Lung microvascular endothelial cell (primary cell): ENCODE data around the gene PRICKLE3. TPM values are rescaled to one million over a fixed set of nuclear protein-coding genes. Genes with fewer than 3 reads are reported as not detected.

Experiments used
- DNase-seq, 2 donors: peaks; one replicate each; pipeline versions ENCODE4 v3.0.0 to v3.0.0-alpha.2; 2010; ENCODE audit warnings: low read depth in 2 of 2
- total RNA-seq: library from RNA; depleted of rRNA; stranded (reverse); fragments of >200 nt; gene quantifications from 2 replicates; pipeline ENCODE4 v1.2.1, GENCODE V29; 2014

The PRICKLE3 gene, protein sequence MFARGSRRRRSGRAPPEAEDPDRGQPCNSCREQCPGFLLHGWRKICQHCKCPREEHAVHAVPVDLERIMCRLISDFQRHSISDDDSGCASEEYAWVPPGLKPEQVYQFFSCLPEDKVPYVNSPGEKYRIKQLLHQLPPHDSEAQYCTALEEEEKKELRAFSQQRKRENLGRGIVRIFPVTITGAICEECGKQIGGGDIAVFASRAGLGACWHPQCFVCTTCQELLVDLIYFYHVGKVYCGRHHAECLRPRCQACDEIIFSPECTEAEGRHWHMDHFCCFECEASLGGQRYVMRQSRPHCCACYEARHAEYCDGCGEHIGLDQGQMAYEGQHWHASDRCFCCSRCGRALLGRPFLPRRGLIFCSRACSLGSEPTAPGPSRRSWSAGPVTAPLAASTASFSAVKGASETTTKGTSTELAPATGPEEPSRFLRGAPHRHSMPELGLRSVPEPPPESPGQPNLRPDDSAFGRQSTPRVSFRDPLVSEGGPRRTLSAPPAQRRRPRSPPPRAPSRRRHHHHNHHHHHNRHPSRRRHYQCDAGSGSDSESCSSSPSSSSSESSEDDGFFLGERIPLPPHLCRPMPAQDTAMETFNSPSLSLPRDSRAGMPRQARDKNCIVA
- total RNA-seq: 2.8 and 3.4 TPM in 2 replicates

DNA sequence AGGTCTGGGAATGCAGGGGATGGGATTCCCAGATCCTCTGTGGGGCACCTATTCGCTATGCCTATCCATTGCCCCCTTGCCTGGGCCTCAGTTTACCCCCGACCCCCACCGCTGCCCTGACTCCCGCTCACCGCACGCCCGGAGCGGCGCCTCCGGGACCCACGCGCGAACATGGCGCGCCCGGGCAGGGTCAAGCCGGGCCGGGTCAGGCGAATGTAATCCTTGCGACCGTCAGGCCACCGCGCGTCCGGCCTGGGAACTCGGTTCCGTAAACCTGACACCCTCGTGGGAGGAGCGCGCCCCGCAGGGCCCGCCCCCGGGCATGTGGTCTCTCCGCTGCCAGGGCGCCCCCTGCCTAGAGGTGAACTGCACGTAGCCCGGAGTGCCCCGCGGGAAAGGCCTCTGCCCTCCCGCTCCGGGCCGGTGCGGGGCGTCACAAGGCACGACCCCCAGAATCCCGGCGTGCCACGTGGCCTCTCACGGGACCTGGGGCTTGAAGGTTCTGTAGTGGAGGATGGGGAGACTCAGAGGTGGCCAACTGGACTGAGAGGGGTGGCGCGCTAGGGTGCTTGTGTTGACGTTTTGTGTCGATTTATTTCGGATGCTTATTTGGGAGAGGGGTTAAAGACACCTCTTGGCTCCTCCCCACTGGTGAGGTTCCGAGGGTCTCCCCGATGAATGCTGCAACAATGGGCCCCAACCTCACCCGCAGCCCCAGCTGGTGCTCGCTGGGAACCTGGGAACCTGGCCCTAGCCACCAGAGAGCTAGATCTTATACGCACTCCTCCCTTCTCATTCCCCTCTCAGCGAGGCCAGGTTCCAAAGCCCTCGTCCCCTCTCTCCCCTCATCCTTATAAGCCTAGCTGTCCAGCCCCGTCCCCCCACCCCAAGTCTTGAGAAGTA is at the start of gene PRICKLE3:
PRICKLE3 (minus strand) TSS at position 249 of the 903 bp plus-strand sequence; CDS start at position 173, 76 bp downstream.
- DNase-seq: peak; percentile 57 to 73

DNA sequence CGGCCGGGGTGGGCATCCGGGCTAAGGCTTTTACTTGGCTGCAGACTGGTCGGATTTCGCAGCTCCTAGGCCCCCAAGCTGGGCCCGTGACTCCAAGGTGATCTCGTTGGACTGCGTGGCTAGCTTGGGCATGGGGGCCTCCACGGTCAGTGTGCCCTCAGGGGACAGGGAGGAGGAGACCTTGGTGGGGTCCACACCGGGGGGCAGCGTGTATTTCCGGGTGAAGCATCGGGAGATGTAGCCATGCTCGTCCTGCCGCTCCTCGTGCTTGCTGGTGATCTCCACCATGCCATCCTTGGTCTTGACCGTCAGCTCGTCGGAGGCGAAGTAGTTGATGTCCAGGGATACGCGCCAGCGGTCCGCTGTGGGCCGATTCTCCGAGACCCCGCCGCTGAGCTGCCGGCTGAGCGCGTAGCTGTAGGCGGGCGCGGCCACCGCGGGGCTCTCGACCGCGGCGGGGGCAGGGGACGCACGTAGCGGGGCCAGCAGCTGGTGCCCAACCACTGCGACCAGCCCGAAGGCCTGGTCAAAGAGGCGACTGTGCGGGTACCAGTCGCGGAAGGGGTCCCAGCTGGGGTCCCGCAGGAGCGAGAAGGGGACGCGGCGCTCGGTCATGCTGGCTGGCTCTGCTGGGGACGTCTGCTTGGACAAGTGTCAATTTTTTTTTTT is 47.8 kb upstream of the PRICKLE3 start:
- DNase-seq: no peak

DNA sequence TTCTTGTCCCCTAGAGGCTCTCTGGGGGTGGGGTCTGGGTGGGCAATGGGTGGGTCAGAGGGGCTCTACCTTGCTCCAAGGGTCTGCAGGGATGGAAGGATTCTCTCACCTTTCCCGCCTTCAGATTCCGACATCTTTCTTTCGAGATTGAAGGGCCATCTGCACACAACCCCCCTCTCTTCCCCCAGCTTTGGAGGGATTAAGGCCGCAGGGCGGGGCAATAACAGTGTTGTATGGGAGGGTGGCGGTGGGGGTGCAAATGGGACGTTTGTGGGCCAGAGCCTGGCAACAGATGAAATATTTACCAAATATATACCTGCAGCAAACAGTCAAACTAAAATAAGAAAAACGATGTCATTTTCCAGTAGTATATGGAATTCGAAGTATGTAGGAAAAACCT is 47.0 kb upstream of the PRICKLE3 start, which contains the start of gene CACNA1F:
CACNA1F (minus strand) TSS at position 165 of the 400 bp plus-strand sequence; CDS start at position 134, 31 bp downstream.
- DNase-seq: no peak

DNA sequence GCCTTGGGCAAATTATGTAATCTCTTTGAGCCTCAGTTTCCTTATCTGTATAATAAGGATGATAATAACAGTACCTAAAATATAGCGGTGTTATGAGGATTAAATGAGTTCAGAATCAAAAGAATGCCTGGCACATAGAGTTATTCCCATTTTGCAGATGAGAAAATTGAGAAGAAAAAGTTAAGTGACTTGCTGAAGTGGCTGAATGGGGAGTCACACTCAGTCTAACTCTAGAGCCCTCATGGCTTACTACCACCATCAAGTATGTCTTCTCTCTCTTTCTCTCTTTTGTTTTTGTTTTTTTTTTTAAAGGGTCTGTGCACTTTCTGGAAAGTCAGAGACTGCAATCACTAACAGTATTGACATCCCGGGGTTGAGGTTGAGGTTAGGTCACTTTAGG is 46.4 kb upstream of the PRICKLE3 start:
- no peak for DNase-seq

DNA sequence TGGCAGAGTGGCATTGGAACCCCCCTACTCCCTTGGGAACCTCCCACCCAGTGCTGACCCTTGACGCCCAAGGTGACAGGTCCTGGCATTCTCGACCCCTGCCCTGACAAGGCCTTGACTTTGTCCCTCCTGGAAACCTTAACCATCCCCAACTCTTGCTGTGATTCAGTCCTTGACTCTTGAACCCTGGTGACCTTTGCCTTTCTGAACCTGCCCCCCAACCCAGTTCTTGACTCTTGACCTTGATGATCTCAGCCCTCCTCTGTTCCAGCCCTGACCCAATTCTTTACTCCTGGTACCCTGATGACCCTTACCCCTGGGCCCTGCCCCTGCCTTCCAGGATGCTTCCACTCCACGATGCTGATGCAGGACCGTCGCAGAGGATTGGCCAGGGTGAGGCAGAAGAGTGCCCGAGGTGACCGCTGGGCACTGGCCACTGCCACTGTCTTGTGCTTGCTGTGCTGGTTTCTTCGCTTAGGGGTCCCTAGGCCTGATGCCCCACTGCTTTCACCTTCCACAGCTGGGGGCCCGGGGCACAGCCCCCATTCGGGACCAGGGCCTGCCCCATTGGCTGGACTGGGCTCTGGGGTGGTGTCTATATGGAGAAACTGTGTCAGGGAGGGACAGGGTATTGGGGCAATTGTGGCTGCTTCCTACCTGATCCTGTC is 45.3 kb upstream of the PRICKLE3 start:
- DNase-seq: no peak

DNA sequence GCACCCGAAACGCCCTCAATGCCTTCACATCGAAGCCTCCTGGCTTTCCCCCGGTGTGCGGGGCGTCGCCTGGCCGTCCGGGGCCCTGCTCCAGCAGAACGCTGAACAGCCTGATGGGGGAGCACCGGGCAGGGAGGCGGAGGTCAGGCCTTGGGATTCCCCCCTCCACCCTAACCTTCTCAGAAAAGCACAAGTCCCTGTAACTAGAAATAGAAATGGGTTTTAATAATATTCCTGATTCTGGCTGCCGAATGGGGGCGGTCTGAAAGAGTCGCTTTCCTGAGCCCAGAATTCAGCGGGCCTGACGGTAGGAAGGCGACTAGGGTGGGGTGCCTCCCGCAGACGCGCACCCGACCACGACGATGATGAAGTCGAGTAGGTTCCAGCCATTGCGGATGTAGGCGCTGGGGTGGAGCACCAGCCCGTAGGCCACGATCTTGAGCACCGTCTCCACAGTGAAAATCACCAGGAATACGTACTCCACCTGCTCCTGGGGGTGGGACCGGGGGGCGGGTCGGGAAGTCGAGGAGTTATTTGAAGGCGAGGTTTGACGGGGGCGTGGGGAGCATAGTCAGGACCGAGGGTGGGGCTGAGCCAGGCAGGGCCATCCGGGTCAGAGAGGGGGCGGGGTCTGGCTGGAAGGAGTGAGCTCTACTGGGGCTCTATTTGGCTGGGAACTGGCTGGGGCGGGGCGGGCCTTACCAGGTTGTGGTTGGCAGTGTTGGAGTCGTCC is 44.5 kb upstream of the PRICKLE3 start:
- DNase-seq: no peak

DNA sequence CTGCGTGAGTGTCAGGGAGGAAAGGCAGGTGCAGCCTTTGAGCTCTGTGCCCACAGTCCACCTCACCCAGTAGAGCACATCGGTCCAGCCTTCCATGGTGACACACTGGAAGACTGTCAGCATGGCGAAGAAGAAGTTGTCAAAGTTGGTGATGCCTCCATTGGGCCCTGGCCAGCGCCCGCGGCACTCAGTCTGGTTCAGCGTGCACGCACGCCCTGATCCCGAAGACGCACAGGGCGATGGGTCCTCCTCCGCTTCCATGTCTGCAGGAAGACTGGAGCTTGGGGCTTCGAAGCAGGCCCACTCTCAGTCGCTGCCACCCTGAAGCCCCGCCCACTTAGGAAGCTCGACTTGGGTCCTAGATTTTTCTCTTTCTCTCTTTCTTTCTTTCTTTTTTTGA is 42.0 kb upstream of the PRICKLE3 start:
- DNase-seq: no peak

DNA sequence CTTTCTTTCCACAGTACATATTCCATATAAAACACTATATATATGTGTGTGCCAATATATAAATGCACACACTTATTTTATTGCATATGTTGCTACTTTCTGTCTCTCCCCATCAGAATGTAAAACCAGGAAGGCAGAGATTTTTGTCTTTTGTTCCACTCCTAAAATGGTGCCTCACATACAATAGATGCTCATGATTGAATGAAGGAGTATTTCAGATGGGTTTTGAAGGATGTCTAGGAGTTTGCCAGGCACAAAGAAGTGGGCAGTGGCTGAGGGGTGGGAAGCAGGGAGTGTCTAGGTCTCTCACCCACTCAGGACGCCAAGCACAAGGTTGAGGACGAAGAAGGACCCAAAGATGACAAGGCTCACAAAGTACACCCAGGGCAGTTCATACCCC is 41.6 kb upstream of the PRICKLE3 start:
- DNase-seq: no peak

DNA sequence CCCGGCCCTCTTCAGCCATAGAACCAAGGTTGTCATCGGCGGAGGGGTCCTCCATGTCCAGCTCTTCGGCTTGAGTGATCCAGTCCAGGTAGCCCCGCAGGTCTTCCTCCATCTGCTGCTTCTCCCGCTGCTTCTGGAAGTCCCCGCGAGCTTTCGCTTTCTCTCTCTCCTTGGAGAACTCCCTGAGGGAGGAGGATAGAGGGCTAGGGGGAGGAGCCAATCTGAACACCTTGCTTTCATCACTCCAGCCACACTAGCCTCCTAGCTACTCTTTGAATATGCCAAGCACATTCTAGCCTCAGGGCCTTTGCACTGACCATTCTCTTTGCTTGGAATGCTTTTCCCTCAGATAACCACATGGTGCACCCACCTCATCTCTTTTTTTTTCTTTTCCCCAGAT is 40.8 kb upstream of the PRICKLE3 start:
- no peak for DNase-seq

DNA sequence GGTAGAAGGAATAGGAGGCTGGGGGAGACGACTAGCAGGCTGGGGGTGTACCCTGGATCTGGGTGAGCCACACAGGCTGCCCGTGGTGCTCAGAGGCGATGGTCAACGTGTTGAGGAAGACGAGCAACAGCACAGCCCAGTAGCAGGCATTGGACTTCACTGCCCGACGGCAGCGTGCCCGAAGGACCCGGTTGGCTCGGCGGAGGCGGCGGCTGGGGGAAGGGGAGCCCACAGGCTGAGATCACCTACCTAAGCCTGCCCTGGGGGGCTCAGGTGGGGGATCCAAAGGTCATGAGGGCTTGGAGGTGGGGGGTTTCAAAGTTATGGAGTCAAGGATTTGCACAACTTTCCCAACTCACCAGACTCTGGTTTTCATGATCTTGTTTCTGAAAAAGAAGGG is 39.7 kb upstream of the PRICKLE3 start:
- no peak for DNase-seq

DNA sequence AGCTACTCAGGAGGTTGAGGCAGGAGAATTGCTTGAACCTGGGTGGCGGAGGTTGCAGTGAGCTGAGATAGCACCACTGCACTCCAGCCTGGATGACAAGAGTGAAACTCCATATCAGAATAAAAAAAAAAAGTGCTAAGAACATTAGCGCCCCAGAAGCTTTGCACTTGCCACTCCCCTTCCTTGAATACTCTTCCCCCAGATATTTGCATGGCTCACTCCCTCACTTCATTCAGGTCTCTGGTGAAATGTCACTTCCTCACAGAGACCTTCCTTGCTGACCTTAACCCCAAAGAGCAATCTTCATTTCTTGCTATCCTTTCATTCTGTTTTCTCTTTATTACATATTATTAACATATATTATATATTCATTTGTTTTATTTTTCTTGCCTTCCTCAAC is 35.7 kb upstream of the PRICKLE3 start:
- DNase-seq: no peak

DNA sequence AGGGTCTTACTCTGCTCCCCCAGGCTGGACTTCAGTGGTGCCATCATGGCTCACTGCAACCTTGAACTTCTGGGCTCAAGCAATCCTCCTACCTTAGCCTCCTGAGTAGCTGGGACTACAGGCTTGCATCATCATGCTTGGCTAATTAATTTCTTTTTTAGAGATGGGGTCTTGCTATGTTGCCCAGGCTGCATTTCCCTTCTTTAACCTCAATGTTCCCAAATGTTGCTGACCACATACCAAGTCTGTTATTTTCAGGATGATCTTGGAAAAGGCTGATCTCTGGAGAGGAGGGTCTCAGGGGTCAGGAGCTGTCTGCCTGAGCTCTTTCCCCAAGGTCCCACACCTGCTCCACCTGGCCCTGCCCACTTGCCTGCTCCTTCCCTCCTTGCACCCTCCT is 33.9 kb upstream of the PRICKLE3 start:
- no peak for DNase-seq

DNA sequence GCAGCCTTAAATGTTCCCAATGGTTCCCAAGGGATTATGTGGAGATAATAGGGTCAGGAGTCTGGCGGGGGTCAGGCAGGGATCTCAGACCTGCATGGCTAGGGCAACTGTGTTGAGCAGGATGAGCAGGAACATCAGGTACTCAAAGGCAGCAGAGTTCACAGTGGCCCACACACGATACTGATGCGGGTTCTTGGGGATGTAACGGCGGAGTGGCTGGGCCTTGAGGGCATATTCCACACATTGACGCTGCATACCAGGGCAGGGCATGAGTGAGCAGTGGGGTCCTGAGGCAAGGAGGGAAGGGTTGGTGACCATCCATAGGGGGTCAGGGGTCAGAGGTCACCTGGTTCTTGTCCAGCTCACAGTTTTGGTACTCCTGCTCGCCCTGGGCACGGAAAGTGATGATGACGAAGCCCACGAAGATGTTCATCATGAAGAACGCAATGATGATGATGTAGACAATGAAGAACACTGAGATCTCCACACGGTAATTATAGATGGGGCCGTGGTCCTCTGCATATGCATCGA is 28.9 kb upstream of the PRICKLE3 start:
- DNase-seq: no peak

DNA sequence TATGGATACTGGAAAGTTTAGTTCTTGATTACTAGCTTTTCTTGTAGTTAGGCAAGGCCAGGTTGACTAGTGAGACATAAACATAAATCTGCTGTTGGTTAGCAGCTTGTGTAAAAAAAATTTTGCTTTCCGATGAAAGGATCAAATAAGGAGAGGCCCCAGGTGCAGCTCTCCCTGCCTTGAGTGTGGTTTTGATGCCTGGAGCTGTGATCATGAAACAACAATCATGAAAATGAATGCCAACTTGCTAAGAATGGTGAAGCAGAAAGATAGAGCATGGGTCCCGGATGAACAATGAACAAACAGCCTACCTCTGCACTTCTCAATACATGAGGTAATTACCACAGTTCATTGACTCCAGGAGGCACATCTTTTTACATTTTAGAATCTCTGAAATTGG is 28.2 kb upstream of the PRICKLE3 start:
- DNase-seq: no peak

DNA sequence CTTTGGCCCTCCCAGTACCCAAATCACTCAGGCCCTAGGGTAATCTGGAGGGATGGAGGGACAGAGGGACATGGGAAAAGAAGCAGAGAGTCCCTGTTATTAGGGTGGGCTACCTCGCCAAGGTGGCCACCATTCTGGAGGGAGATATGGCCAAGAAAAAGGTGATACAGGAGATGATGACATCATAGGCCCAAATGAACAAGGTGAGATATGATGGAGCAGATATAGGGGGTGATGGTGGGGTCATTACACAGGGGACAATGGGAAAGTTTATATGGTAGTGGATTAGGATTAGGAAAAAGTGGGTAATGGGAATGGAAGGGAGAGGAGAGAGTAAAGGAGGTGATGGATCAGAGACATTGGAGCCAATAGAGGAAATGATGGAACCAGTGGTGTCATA is 26.7 kb upstream of the PRICKLE3 start:
- no peak for DNase-seq

DNA sequence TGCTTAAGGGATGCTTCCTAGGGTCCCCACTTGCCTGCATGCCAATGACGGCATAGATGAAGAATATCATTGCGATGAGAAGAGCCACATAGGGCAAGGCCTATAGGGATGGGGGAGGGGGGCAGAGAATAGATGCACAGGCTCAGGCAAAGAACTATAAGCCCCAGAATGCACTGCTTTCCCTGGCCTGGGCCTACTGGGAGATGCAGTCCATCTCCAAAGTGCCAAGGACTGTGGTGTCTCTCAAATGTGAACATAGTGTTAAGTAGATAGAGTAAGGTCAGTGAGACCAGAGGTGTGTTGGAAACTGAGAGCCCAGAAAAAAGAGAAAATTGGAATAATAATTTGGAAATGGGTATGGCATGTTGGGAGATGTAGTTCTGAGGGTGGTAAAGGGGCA is 26.0 kb upstream of the PRICKLE3 start:
- no peak for DNase-seq

DNA sequence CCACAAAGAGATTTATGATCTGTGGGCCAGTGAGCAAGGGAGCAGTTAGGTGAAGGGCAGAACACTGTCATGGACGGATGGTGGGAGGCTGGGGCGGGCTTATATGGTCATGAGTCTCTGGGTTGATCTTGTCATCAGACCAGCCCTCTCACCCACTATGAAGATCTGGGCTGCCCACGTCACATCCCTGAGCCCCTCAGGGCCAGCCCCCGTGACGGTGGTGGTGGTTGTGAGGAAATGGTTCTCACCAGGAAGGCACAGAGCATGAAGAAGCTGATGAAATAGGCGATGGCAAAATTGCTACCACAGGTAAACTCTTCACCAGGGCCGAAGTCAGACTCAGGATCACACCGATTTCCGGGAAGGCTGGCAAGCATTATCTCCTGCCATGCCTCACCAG is 24.9 kb upstream of the PRICKLE3 start:
- DNase-seq: no peak

DNA sequence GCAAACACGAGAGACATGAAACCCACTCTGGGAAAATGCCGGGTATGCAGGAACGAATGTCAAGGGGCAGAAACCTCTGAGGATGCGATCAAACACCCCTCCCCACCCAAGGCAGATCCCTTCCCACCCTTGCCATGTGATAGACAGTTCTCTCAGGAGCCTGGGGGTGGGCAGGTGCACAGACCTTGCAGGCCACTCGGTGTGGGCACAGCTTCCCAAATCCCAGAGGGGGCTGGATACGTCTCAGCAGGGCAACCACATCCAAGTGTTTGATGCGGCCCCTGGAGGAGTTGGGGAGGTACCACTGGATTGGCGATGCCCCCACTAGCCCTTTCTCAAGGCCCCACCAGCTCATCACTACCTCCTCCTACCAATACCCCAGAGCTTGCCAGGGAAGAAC is 24.2 kb upstream of the PRICKLE3 start:
- DNase-seq: no peak

DNA sequence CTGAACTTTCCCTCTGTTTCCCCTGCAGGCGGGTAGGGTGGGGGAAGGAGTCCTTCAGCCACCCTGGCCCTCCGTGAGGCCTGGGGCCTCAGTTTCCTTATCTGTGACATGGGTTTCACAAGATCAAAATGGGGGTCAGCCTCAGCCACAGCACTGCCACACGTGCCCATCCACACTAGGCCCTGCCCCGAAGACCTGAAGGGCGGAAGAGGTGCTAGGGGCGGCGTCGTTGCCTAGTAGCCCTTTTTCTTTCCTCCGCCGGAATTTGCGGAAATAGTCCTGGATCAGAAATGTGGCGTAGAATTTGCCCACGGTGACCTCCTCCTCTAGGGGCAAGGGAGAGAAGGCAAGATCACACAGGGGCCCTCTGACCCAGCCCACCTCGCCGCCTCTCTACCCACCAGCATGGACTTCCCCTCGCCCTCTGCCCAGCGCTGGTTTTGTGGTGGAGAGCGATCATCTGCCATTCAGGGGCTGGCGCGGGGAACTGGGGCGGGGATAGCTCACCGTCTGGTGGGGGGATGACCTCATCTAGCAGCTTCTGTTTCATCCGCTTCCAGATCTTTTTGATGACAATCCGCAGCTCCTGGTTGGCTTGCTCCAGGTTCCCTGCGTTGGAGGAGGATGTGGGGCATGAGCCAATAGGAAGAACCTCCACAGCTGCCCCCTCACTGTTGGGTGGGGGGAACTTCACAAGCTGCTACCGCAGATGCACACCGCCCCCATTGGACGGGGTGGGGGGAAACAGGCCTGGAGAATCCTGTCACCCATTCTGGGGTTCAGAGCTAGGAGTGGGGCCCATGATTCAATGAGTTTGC is 23.5 kb upstream of the PRICKLE3 start:
- peak in 1 of 2 donors; percentile 29 for DNase-seq
